DOHH2 (cell line): ENCODE measurements around the gene SPACDR.

Experiments used
- H3F3A ChIP-seq: fragments of 200-600 bp; sonication (generic), shearing (Covaris generic); 2 replicates; pipeline ENCODE4 v1.6.0; 2016; ENCODE audit warnings: antibody characterized with exemption, mild to moderate bottlenecking; ENCODE audit not compliant: control insufficient read depth, insufficient read depth
- H3K27ac ChIP-seq: fragments of 200-600 bp; sonication (generic); 2 replicates; pipeline ENCODE4 v1.5.1; 2014; ENCODE audit warnings: low read depth, mild to moderate bottlenecking, low read length, moderate library complexity
- H3K27me3 ChIP-seq: fragments of 200-600 bp; sonication (generic); 2 replicates; pipeline ENCODE4 v1.6.1; 2014; ENCODE audit warnings: mild to moderate bottlenecking, low read length, mixed read lengths; ENCODE audit not compliant: control insufficient read depth
- H3K36me3 ChIP-seq: fragments of 200-600 bp; sonication (generic); 2 replicates; pipeline ENCODE4 v1.6.1; 2014; ENCODE audit warnings: mild to moderate bottlenecking, low read length, moderate library complexity, mixed read lengths; ENCODE audit not compliant: control insufficient read depth
- H3K4me1 ChIP-seq: fragments of 200-600 bp; sonication (generic); 2 replicates; pipeline ENCODE4 v1.6.1; 2014; ENCODE audit warnings: mild to moderate bottlenecking, low read length, mixed read lengths; ENCODE audit not compliant: control insufficient read depth
- H3K4me2 ChIP-seq: fragments of 200-600 bp; sonication (generic); 2 replicates; pipeline ENCODE4 v1.6.0; 2014; ENCODE audit warnings: mild to moderate bottlenecking, low read length, moderate library complexity
- H3K4me3 ChIP-seq: fragments of 200-600 bp; sonication (generic); 2 replicates; pipeline ENCODE4 v1.5.1; 2014; ENCODE audit warnings: mild to moderate bottlenecking, low read length, mixed read lengths
- H3K79me2 ChIP-seq: fragments of 200-600 bp; sonication (generic); 2 replicates; pipeline ENCODE4 v1.6.1; 2014; ENCODE audit warnings: mild to moderate bottlenecking, low read length, mixed read lengths; ENCODE audit not compliant: control insufficient read depth
- H3K9me2 ChIP-seq: fragments of 200-600 bp; sonication (generic); replicated peaks from 2 replicates; pipeline ENCODE4 v1.6.1; 2014; ENCODE audit warnings: mild to moderate bottlenecking, low read length, mixed read lengths; ENCODE audit not compliant: control insufficient read depth
- H3K9me3 ChIP-seq: fragments of 200-600 bp; sonication (generic); 2 replicates; pipeline ENCODE4 v1.6.1; 2014; ENCODE audit warnings: antibody characterized with exemption, low read length, mixed read lengths; ENCODE audit not compliant: control insufficient read depth, insufficient read depth
- H4K20me1 ChIP-seq: fragments of 200-600 bp; sonication (generic); 2 replicates; pipeline ENCODE4 v1.6.0; 2014; ENCODE audit warnings: low read depth, mild to moderate bottlenecking, antibody characterized with exemption, low read length, moderate library complexity; ENCODE audit not compliant: control insufficient read depth, insufficient read depth
- CTCF ChIP-seq: fragments of 200-600 bp; sonication (generic); IDR thresholded peaks from one replicate; pipeline ENCODE4 v1.5.1; 2014; ENCODE audit warnings: antibody characterized with exemption, mild to moderate bottlenecking, low read depth, low read length; ENCODE audit not compliant: poor library complexity, severe bottlenecking
- EZH2phosphoT487 ChIP-seq: fragments of 200-600 bp; sonication (generic); IDR thresholded peaks from 2 replicates; pipeline ENCODE4 v1.6.1; 2017; ENCODE audit warnings: borderline replicate concordance, mild to moderate bottlenecking, antibody characterized with exemption, low read length, moderate library complexity, mixed read lengths

The SPACDR gene

GRCh38 chr7:100469227-100470044, 5.4 kb upstream of the SPACDR start:
- no peaks in the 10 kb centered on the region for H3K9me2 ChIP-seq
- no peak for TF ChIP-seq EZH2phosphoT487
- peak; percentile 93 for TF ChIP-seq CTCF
- H3K27ac ChIP-seq, result no peak overlapping the region
- H3K9me3 ChIP-seq, result no peaks in the 10 kb centered on the region
- peaks cover 5% of the 10 kb centered on the region for H3K79me2 ChIP-seq
- H3K27me3 ChIP-seq, result no peaks in the 10 kb centered on the region
- peaks cover 22% of the 10 kb centered on the region for H3K4me1 ChIP-seq
- H3K4me2 ChIP-seq, result no peak overlapping the region
- peaks cover 5% of the 10 kb centered on the region; the same call in 1 of the 2 replicates for H4K20me1 ChIP-seq
- peaks cover 63% of the 10 kb centered on the region for H3K36me3 ChIP-seq
- no peak overlapping the region for H3K4me3 ChIP-seq
- peaks cover 8% of the 10 kb centered on the region for H3F3A ChIP-seq

- H3K36me3 ChIP-seq, result peaks cover 60% of the 10 kb centered on the region
- peaks cover 8% of the 10 kb centered on the region for H3F3A ChIP-seq
- peaks cover 7% of the 10 kb centered on the region for H3K4me1 ChIP-seq
- TF ChIP-seq CTCF (no peak), EZH2phosphoT487 (no peak)
- H3K9me3 ChIP-seq, result no peaks in the 10 kb centered on the region
- no peak overlapping the region for H3K4me2 ChIP-seq
- no peak overlapping the region for H3K27ac ChIP-seq
- no peaks in the 10 kb centered on the region for H3K27me3 ChIP-seq
- H3K79me2 ChIP-seq, result no peaks in the 10 kb centered on the region; the same call in 1 of the 2 replicates
- H4K20me1 ChIP-seq, result no peaks in the 10 kb centered on the region
- no peaks in the 10 kb centered on the region for H3K9me2 ChIP-seq
- no peak overlapping the region for H3K4me3 ChIP-seq
These were observed 3.7 kb upstream of the SPACDR start for GRCh38 chr7:100467638-100468373.

- H3K79me2 ChIP-seq, result no peaks in the 10 kb centered on the region
- H4K20me1 ChIP-seq, result no peaks in the 10 kb centered on the region
- no peak overlapping the region for H3K4me3 ChIP-seq
- no peaks in the 10 kb centered on the region for H3K9me2 ChIP-seq
- no peaks in the 10 kb centered on the region for H3K9me3 ChIP-seq
- peaks cover 53% of the 10 kb centered on the region for H3K36me3 ChIP-seq
- H3K4me1 ChIP-seq, result peaks cover 5% of the 10 kb centered on the region
- no peak overlapping the region for H3K27ac ChIP-seq
- H3F3A ChIP-seq, result peaks cover 8% of the 10 kb centered on the region
- TF ChIP-seq CTCF (no peak), EZH2phosphoT487 (no peak)
- no peaks in the 10 kb centered on the region for H3K27me3 ChIP-seq
- H3K4me2 ChIP-seq, result no peak overlapping the region
These were observed 2.9 kb upstream of the SPACDR start for GRCh38 chr7:100466653-100467605.
